GM06990 (cell line): ENCODE measurements around the gene INKA1.

Source experiments
- DNase-seq: peaks from one replicate; pipeline ENCODE4 v3.0.0-alpha.2; 2011; ENCODE audit not compliant: insufficient read length; ENCODE audit errors: extremely low read depth
- H3K27me3 ChIP-seq: replicated peaks from 2 replicates; pipeline ENCODE4 v1.6.0; 2011; ENCODE audit warnings: low read length; ENCODE audit not compliant: control insufficient read depth, insufficient read depth
- H3K36me3 ChIP-seq: 2 replicates; pipeline ENCODE4 v1.5.1; 2011; ENCODE audit warnings: low read length; ENCODE audit not compliant: control insufficient read depth, insufficient read depth
- H3K4me3 ChIP-seq: replicated peaks from 2 replicates; pipeline ENCODE4 v1.5.1; 2011; ENCODE audit warnings: low read depth, mild to moderate bottlenecking, control low read depth, low read length
- TF ChIP-seq, protein P1 (sequence below): IDR thresholded peaks from 2 replicates; pipeline ENCODE4 v1.5.1; 2011; ENCODE audit warnings: low read length, control low read depth, mild to moderate bottlenecking, inconsistent platforms; ENCODE audit not compliant: insufficient read depth, poor library complexity, severe bottlenecking

Gene INKA1

DNA sequence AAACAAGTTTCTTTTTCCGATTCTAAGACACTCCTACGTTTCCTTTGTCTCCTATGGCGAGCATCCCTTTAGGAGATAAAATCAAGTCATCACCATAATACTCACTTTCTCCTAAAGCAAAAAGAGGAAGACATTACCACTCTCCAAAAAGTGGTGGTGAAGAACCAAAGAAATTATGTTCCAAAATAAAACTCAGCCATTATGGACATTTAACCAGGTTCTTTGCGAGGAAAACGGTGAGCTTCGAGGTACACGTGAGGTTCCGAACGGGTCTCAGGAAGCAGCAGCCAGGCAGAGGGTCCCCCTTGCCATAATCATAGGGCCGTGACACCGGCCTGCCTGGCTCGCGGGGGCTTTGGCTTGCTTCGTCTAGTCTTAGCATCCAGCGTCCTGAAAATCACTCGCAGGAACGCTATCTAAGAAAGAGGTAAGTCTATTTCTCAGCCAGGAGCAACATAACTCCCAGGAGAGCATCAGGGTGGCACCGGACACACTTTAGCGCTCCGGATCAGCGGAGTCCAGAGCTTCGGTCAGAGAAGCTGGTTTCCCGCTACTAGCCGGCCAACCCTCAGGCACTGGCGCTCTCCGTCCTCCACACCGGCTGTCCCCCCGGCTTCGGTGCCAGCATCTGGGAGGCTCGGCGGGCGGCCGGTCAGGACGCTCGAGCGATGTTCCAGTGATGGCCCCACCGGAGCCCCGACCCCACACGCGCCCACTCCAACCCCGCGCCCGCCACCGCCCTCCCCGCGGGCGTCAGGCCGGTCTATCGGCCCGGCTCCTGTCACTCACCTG lies 17.3 kb upstream of the INKA1 start:
- no peak for DNase-seq
- peaks cover 2% of the 10 kb centered on the region for H3K36me3 ChIP-seq
- TF ChIP-seq, protein P1, sequence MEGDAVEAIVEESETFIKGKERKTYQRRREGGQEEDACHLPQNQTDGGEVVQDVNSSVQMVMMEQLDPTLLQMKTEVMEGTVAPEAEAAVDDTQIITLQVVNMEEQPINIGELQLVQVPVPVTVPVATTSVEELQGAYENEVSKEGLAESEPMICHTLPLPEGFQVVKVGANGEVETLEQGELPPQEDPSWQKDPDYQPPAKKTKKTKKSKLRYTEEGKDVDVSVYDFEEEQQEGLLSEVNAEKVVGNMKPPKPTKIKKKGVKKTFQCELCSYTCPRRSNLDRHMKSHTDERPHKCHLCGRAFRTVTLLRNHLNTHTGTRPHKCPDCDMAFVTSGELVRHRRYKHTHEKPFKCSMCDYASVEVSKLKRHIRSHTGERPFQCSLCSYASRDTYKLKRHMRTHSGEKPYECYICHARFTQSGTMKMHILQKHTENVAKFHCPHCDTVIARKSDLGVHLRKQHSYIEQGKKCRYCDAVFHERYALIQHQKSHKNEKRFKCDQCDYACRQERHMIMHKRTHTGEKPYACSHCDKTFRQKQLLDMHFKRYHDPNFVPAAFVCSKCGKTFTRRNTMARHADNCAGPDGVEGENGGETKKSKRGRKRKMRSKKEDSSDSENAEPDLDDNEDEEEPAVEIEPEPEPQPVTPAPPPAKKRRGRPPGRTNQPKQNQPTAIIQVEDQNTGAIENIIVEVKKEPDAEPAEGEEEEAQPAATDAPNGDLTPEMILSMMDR, result no peak

DNA sequence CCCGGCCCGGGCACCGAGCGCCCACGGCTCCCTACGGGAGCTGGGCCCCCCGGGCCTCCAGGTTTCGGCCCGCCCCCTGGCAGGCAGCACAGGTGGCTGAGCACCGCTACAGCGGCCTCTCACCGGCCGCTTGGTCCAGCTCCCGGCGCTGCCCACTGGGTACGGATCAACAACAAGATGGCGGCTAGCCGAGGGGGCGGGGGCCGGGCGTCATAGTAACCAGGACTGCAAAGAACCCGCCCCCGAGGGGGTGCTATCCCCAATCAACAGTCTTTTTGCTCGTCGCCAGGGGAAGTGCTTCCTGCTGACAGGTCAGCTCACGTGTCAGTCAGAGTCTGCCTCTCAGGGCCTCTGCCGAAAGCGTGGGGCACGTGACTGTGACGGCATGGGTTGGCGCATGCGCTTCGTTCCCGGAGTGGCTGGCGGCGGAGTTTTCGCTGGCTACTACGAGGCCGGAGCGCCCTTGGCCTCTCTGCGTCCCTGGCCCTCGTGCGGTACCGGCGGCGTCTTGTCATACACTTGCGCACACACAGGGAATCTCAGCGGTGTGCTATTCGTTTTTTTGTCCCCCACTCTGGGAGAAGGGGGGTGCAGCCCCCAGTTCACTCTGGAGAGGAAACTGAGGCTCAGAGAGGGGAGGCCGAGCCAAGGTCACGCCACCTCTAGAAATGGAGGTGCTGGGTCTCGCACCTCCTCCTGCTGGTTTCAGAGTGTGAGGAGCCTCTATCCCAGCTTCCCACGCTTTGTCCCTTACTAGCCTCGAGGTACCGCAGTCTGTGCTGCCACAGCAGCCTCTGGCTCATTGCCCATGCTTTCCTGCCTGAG lies 16.5 kb upstream of the INKA1 start, which contains the start of gene IP6K1:
IP6K1 (minus strand) TSS at position 186 of the 825 bp plus-strand sequence. CDS start 38,502 bp downstream, outside the sequence.
- DNase-seq, result peak; percentile 95
- no peaks in the 10 kb centered on the region for H3K27me3 ChIP-seq
- H3K36me3 ChIP-seq, result no peaks in the 10 kb centered on the region; the same call in none of the 2 replicates
- H3K4me3 ChIP-seq, result peak within 1 kb of the TSS; percentile 71
- TF ChIP-seq, protein P1, result no peak

More for the DNA sequence above, 17.3 kb upstream of the INKA1 start:
- H3K4me3 ChIP-seq, result peak overlapping the region; percentile 71
- H3K27me3 ChIP-seq, result no peaks in the 10 kb centered on the region

DNA sequence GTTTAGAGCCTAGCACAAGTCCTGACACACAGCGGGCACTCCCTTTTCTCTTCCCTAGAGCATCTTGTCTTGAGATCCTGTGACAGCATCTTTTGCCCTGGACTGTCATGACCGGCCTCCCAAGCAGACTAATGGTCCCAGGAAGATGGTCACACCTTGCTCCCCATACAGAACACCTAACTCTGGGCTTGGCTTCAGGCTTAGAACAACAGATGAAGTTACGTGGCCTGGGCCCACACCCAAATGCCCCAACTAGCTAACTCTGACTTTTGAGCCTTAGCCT lies 15.9 kb upstream of the INKA1 start:
- Histone ChIP-seq H3K27me3 (no peaks in the 10 kb centered on the region), H3K4me3 (no peak overlapping the region), H3K36me3 (no peaks in the 10 kb centered on the region)
- TF ChIP-seq, protein P1, result no peak
- DNase-seq, result no peak

DNA sequence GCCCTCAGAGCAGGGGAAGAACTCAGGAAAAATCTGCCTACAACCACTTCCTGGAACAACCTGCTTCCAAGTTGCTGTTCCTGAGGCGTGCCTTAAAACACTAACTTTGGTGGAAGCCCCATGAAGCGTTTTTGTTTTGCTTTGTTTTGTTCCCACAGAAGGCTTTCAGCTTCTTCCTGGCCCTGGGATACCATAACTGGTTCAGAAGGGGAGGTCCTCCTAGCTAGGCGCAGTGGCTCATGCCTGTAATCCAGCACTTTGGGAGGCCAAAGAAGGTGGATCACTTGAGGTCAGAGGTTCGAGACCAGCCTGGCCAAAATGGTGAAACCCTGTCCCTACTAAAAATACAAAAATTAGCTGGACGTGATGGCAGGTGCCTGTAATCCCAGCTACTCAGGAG lies 15.5 kb upstream of the INKA1 start:
- TF ChIP-seq, protein P1, result no peak
- Histone ChIP-seq H3K4me3 (no peak overlapping the region), H3K27me3 (no peaks in the 10 kb centered on the region), H3K36me3 (no peaks in the 10 kb centered on the region)
- DNase-seq, result no peak

DNA sequence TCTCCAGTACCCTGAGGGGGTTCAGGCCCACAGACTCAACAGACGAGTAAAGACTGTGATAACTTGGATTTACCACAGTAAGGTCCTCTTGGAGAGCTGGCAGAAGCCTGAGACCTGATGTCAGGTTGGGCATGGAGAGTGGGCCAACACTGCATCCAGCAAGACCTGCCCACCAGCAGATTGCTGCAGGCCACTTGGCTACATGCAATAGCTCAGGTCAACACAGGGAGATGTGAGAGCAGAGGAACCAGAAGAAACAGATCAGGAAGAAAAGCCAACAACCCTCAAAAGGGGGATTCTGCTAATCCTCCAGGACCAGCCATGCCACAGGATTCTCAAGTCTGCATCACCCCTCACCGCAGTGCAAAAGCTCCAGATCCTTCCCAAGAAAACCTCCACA lies 15.0 kb upstream of the INKA1 start:
- TF ChIP-seq, protein P1, result no peak

More for the DNA sequence above, 15.0 kb upstream of the INKA1 start:
- no peak for DNase-seq
- H3K27me3 ChIP-seq, result no peaks in the 10 kb centered on the region
- H3K36me3 ChIP-seq, result no peaks in the 10 kb centered on the region
- no peak overlapping the region for H3K4me3 ChIP-seq
